C4-2B (cell line): Measurements from ENCODE around the gene HLCS.

Experiments
- H3K27ac ChIP-seq: fragments of 450-650 bp; 2 replicates; pipeline ENCODE4 v1.5.1; 2017
- CTCF ChIP-seq: fragments of 450-650 bp; conservative IDR thresholded peaks from 2 replicates; pipeline ENCODE4 v1.5.1; 2017; ENCODE audit warnings: mild to moderate bottlenecking
- ZFX ChIP-seq: fragments of 450-650 bp; IDR thresholded peaks from 2 replicates; pipeline ENCODE4 v1.6.1; 2017

The HLCS gene

GRCh38 chr21:36989699-36990507 lies 23.4 kb upstream of the HLCS start:
- peak overlapping the region; percentile 82 for H3K27ac ChIP-seq
- peak; percentile 96 for TF ChIP-seq CTCF
- peak; percentile 84 for TF ChIP-seq ZFX

DNA sequence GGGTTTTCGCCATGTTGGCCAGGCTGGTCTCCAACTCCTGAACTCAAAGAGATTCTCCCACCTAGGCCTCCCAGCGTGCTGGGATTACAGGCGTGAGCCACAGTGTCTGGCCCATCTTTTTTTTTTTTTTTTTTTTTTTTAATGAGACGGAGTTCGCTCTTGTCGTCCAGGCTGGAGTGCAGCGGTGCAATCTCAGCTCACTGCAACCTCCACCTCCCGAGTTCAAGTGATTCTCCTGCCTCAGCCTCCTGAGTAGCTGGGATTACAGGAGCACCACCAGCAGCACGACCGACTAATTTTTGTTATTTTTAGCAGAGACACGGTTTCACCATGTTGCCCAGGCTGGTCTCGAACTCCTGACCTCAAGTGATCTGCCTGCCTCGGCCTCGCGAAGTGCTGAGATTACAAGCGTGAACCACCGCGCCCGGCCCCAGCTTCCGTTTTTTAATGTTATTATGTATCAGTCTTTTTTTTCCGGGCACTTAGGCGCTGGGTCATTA lies 22.8 kb upstream of the HLCS start:
- peak overlapping the region; percentile 82 for H3K27ac ChIP-seq

GRCh38 chr21:36988536-36988935 lies 22.1 kb upstream of the HLCS start:
- no peak overlapping the region for H3K27ac ChIP-seq
- no peak for TF ChIP-seq CTCF
- no peak for TF ChIP-seq ZFX

DNA sequence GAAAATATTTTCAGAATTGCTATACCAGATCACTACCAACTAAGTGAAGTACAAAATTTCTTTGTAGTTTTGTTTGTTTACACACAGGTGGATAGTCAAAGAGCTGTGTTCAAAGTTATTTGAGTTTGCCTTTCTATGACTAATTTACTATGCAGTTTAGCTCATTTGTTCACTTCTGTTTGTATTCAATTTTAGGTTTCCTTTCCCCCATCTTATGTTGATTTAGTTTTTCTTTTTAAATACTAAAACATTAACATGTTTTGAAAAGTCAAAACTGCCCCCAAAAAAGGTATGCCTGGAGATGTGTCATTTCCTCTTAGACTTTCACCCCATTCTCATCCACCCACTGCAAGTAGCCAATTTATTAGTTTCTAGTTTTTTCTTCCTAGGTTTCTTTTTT lies 21.4 kb upstream of the HLCS start:
- no peak overlapping the region for H3K27ac ChIP-seq
- TF ChIP-seq CTCF = no peak
- TF ChIP-seq ZFX = no peak

DNA sequence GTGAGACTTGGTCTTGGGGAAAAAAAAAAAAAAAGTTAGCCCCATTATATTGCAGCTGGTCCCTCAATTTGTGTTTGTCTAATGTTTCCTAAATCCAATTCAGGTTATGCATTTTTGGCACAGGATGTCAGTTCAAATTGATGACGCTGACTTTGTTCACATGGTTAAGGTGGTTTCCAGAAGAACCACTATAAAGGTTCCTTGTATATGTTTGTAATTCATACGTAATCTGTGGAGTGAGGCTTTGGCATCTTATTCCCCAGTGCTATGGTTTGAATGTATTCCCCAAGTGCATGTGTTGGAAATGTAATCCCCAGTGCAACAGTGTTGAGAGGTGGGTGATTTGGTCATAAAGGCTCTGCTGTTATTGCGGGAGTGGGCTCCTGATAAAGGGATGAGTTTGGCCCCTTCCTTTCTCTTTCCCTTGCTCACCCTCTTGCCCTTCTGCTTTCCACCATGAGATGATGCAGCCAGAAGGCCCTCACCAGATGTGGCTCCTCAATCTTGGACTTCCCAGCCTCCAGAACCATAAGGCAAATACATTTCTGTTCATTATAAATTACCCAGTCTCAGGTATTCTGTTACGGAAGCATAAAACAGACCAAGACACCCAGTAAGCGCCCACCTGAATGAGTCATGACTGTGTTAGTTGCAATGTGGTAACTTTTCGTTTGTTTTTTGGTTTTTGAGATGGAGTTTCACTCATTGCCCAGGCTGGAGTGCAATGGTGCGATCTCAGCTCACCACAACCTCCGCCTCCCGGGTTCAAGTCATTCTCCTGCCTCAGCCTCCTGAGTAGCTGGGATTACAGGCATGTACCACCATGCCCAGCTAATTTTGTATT lies 19.5 kb upstream of the HLCS start:
- TF ChIP-seq CTCF = no peak
- no peak for TF ChIP-seq ZFX

GRCh38 chr21:36981977-36982700 lies 15.7 kb upstream of the HLCS start:
- no peak for TF ChIP-seq ZFX
- H3K27ac ChIP-seq = no peak overlapping the region

More for the DNA sequence above, 19.5 kb upstream of the HLCS start:
- no peak overlapping the region for H3K27ac ChIP-seq

DNA sequence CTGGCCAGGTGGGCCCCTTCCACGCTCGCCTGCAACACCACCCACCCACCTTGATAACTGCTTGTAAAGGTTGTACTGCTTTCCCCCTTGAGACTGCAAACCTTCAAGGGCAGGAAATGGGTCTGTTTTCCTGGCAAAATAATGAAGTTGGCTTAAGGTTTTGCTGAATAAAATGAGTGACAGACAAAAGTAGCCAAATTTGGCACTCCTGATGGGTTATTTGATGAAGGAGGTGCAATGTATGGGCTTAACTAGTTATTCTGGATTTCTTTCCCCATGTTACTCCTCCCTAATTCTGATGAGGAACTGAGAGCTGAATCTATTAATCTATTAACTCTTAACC lies 14.6 kb upstream of the HLCS start:
- TF ChIP-seq ZFX = no peak
- no peak overlapping the region for H3K27ac ChIP-seq

DNA sequence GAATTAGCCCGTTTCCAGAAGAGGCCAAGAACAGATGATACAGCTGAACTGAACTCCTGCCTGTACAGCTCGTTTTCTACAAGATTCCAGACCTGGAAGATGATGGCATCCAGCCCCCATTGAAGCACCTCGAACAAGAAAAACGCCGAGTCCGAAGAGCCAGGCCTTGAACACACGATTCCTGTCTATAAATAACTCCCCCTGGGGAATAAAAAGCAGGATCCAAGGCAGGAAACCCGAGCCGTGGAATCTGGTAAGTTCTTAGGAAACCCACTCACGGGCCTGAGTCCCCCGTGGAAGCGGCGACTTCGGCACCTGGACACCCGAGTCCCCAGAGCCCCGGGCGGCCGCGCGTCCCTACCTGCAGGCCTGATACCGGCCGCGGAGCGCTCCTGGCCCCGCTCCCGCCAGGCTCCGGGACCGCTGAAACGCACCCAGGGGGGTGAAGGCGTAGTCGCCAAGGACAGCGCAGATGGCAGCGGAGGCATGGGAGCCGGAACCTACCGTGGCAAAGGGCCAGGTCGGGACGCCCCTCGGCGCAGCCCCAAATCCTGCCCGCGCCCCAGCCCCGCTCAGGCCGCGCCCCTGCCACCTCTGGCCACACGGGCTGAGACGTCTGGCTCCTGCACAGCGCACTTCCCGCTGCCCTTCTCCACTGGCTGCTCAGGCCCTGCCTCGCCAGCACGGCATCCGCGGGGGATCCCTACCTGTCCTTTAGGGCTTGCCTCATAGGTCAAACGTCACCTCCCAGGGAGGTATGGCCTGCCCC lies 14.0 kb upstream of the HLCS start:
- no peak overlapping the region for H3K27ac ChIP-seq
- no peak for TF ChIP-seq CTCF
- no peak for TF ChIP-seq ZFX
